Mammary epithelial cell (primary cell): ENCODE results near the gene TTLL12.

Experiments used
- EZH2 ChIP-seq: IDR thresholded peaks from 2 replicates; pipeline ENCODE4 v1.6.1; 2012; ENCODE audit warnings: low read length, inconsistent platforms, borderline replicate concordance
- TF ChIP-seq, protein P1 (sequence below), 2 donors: IDR thresholded peaks in 1 of 2; conservative IDR thresholded peaks in 1 of 2; 2 replicates each; pipeline ENCODE4 v1.5.1; 2011 to 2012; ENCODE audit warnings: inconsistent platforms in 2 of 2, low read length in 2 of 2, mild to moderate bottlenecking in 2 of 2, control low read depth in 1 of 2, low read depth in 1 of 2; ENCODE audit not compliant: insufficient read depth in 1 of 2; ENCODE audit errors: extremely low read depth in 1 of 2

GRCh38 chr22:43226377-43227238 lies 39.7 kb upstream of the TTLL12 start:
- TF ChIP-seq, protein P1, sequence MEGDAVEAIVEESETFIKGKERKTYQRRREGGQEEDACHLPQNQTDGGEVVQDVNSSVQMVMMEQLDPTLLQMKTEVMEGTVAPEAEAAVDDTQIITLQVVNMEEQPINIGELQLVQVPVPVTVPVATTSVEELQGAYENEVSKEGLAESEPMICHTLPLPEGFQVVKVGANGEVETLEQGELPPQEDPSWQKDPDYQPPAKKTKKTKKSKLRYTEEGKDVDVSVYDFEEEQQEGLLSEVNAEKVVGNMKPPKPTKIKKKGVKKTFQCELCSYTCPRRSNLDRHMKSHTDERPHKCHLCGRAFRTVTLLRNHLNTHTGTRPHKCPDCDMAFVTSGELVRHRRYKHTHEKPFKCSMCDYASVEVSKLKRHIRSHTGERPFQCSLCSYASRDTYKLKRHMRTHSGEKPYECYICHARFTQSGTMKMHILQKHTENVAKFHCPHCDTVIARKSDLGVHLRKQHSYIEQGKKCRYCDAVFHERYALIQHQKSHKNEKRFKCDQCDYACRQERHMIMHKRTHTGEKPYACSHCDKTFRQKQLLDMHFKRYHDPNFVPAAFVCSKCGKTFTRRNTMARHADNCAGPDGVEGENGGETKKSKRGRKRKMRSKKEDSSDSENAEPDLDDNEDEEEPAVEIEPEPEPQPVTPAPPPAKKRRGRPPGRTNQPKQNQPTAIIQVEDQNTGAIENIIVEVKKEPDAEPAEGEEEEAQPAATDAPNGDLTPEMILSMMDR (conservative IDR thresholded peaks at IDR 0.05 in 1 of 2, IDR thresholded peaks at IDR 0.05 in 1 of 2; ENCODE audit: extremely low read depth in 1 of 2, insufficient read depth in 1 of 2, low read depth in 1 of 2, low read length in 2 of 2): peak in 1 of 2 donors; percentile 21
- TF ChIP-seq EZH2: no peak
